CD4-positive, alpha-beta T cell treated with Interleukin-15 for 1 hour (primary cell): ENCODE data around the gene SPINDOC.
A peak's percentile ranks its signal among the peaks of the same experiment; 100 is the strongest.
"Not testable (repeated sequence)": the region's sequence is repeated elsewhere in the genome, so short reads cannot be mapped to it uniquely, and the experiment has no call there.

Source experiments
- DNase-seq: peaks from one replicate; pipeline ENCODE4 v3.0.0-alpha.2; 2020

Gene SPINDOC

DNA sequence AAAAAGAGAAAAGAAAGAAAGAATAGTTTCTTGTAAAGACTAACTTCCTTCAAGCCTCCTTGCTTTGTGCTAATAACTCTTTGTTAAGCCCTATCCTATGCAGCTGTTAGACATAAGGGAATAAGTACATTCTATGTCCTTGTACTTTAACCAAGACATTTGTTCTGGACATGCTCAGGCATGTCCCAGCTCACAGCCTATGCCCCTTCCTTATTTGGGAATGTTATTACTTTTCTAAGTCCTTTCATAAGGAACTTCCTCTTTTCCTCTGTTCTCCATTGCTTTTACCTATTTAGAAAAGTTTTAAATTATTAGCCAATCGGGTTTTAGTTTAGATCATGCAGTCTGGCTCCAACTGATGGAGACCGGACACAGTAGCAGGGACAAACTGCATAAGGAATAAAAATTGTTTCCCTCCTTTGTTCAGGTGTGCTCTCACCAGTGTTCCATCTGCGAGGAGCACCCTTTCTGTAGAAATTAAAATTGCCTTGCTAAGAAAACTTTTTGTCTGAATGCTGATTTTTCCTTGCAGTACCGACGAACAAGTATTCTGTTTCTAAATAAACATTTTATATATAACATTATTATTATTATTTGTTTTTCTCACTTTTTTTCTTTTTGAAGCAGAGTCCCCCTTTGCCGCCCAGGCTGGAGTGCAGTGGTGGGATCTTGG is 21.6 kb upstream of the SPINDOC start:
- no peak for DNase-seq

DNA sequence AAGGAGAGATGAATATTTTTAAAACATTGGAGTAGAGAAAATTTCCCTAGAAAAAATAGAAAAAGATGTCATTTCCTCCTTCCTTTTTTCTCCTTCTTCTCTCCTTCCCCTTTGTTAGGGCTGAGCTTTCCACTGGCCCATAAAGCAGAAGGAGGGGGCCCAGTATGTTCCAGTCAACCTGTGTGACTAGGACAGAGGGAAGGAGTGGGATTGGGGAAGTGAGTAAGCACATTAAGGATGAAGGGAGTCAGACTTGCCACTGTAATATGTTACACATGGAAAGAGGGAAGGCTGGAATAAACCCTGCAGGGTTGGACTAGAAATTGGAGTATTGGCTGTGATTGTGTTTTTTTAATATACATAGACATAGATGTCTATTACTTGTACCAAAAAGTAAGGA is 20.1 kb upstream of the SPINDOC start:
- no peak for DNase-seq

- no peak for DNase-seq
Observed at GRCh38 chr11:63795066-63795465, 18.2 kb upstream of the SPINDOC start.

DNA sequence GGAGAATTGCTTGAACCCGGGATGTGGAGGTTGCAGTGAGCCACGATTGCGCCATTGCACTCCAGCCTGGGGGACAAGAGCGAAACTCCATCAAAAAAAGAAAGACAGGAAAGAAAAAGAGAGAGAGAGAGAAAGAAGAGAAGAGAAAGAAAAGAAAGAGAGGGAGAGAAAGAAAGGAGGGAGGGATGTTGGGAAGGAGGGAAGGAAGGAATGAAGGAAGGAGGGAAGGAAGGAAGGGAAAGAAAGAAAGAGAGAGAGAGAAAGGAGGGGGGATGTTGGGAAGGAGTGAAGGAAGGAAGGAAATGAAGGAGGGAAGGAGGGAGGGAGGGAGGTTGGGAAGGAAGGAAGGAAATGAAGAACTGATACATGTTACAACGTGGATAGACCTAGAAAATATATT is 12.3 kb upstream of the SPINDOC start:
- no peak for DNase-seq

GRCh38 chr11:63802637-63803414 is 10.4 kb upstream of the SPINDOC start:
- no peak for DNase-seq

- DNase-seq = no peak
Observed at GRCh38 chr11:63804259-63804658, 9.0 kb upstream of the SPINDOC start.

DNA sequence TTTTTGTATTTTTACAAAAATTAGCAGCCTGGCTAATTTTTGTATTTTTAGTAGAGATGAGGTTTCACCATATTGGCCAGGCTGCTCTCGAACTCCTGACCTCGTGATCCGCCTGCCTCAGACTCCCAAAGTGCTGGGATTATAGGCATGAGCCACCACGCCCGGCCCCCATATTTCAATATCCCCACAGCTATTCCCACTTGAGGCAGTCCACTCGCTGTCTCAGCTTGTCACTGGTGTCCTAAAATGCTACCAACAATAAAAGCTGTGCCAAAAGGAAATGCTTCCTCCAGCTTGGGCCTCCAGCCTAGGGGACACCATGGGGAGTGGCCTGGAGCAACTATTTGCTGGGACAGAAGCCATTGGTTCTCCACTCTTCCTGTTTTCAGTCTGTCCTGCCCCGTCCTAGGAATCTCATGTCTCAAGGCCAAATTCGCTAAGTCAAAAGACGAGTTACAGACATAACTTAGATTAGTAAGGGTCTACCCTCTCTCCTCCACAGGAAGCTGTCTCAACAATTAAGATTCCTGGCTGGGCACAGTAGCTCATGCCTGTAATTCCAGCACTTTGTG is 7.3 kb upstream of the SPINDOC start:
- no peak for DNase-seq

GRCh38 chr11:63810383-63810782 is 2.9 kb upstream of the SPINDOC start:
- DNase-seq = not testable (repeated sequence)

DNA sequence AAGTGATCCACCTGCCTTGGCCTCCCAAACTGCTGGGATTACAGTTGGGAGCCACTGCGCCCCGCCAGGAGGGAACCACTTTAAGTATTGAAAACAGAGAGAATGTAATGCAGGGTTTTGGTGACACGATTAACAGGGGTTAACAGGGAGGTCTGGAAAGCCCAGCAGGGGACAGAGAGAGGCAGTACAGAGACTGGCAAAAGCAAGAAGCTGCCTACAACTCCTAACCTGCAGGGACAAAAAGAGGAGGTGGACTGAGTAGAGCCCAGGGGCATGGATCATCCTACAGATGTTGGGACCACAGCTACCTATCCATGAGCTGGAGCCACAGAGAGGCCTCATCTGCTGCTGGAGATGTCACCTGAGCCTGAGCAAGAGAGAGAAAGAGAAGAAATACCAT is 1.7 kb upstream of the SPINDOC start:
- DNase-seq = no peak

DNA sequence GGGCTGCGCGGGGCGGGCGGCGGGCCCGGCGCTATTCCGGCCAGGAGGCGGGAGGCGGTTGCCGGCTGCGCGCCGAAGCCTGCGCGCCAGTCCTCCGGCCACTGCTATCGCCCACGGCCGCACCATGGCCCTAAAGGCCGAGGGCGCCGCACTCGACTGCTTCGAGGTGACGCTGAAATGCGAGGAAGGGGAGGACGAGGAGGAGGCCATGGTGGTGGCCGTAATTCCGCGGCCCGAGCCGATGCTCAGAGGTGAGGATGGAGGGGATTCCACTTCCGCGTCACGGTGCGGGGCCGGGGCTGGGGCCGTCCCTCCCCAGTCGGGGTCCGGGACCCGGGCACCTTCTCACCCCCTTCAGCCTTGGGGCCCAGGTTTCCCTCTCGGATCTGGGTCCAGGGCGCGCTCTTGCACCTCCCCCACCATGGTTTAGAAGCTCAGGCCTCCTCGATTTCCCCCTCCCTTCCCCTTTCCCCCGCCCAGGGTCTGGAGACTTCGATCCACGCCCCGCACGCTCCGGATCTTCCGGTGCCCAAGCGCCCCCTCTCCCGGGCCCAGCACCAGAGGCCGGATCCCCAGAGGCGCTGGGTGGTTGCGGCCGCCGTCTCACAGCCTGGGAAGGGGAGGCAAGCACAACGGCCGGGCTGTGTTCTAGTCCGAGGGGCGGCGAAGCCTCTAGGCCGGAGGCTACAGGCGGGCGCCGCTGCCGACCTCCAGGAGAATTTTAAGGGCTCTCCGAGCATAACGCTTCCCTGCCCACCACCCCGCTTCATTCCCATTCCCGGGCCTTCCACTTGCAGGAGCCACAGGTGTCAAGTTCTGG is 517 bp downstream of the SPINDOC start:
- peak; percentile 35 for DNase-seq

DNA sequence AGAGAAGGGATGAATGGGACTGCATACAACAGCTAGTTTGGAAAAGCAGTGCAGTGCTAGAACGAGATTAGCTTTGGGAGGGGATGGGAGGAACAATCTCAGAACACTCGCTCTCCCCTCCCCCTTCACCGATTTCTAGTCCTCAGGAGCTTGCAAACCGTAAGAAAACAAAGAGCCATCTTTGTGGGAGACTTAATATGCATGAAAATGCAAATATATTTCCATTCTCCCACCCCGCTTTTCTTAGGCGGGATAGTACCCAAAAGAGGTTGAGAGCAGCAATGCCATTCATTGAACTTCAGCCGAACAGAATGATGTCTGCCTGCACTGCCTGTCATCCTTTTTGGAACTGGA is 1.1 kb downstream of the SPINDOC start:
- DNase-seq = no peak

- no peak for DNase-seq
Observed at GRCh38 chr11:63816166-63816565, 2.9 kb downstream of the SPINDOC start.

DNA sequence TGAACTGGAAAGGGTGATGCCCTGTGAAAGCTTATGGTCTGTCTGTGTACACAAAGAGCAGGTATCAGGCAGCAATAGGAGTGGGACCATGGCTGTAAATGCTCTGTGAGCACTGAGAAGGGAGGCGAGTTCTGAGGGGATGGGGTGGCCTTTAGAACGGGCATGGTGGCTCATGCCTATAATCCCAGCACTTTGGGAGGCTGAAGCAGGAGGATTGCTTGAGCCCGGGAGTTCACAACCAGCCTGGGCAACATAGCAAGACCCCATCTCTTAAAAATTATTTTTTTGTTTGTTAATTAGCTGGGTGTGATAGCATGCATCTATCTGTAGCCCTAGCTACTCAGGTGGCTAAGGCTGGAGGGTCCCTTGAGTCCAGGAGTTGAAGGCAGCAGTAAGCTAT is 3.5 kb downstream of the SPINDOC start:
- DNase-seq = no peak

DNA sequence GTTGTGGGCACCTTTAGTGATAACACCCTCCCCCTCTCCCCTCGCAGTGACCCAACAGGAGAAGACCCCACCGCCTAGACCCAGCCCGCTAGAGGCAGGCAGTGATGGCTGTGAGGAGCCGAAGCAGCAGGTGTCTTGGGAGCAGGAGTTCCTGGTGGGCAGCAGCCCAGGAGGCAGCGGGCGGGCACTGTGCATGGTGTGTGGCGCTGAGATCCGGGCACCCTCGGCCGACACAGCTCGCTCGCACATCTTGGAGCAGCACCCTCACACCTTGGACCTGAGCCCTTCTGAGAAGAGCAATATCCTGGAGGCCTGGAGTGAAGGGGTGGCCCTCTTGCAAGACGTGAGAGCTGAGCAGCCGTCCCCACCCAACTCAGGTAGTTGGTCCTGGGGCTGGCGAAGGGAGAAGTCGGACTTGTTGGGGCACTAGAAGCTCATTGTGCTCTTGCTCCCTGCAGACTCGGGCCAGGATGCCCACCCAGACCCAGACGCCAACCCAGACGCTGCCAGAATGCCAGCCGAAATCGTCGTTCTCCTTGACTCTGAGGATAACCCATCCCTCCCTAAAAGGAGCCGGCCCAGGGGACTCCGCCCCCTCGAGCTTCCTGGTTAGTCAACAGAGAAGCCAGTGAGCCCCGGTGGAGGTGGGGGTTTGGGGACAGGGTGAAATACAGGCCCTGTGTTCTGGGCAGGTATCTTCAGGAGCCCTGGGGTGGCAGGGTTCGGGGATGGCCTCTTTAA is 4.7 kb downstream of the SPINDOC start:
- no peak for DNase-seq

GRCh38 chr11:63818609-63819008 is 5.4 kb downstream of the SPINDOC start:
- no peak for DNase-seq

DNA sequence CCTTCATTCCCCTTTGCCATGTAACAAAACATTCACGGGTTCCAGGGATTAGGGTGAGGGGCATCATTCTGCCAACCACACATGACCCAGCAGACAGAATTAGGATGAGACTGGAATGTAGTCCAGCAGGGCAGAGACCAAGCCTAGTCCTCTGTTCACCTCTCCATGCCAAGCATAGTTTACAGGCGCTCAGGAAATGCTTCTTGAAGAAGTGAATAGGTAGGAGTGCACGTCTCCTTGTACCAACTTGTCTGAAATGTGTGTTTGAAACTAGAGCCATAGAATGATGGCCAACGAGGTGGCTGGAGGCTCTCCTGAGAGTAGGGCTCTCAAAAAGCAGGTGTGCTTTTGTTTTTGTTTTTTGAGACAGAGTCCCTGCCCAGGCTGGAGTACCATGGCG is 8.2 kb downstream of the SPINDOC start:
- no peak for DNase-seq

DNA sequence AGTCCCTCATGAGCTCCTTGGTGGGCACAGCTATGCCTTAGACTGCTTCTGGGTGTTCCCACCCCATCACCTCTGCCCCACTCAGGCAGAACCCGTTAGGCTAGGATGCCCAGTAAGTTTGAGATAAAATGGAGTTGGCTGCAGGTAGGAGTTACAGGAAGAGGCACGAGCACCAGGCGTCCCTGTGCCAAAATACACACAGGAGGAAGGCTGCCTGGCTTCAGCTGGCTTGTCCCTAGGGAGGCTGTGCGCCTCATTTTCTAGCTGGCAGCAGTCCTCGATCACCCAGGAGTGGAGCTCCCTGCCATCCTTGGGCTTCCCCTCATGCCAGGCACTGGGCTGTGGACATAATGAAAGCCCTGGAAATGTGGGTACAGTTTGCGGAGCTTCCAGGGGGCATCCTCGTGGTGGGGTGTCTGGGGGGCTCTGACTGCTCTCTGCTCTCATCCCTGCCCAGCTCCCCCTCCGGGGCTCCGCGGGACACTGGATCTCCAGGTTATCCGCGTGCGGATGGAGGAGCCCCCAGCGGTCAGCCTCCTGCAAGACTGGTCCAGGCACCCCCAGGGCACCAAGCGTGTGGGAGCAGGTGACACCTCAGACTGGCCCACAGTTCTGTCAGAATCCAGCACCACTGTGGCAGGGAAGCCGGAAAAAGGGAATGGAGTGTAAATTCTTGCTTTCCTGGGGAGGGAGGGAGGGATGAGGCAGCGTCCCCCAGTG is 13.4 kb downstream of the SPINDOC start:
- no peak for DNase-seq

- DNase-seq = no peak
Observed at GRCh38 chr11:63829823-63830489, 16.7 kb downstream of the SPINDOC start.

GRCh38 chr11:63831326-63831725 is 18.1 kb downstream of the SPINDOC start:
- no peak for DNase-seq

DNA sequence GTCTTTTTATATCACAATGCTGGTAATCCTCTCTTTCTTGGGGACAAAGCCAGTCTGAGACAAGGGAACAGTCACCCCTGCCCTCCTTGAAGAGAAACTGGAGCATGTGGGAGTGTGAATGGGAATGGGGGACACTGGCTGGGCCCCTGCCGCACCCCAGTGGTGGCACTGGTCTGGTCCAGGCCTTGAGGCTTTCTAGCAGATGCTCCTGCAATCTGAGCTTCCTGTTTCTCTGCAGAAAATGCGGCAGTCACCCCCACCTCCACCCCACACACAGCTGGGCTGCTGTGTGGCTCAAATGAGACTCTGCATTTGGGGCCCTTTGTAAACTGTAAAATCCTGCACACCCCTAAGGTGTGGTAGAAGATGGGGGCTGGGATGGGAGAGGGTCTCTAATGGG is 19.1 kb downstream of the SPINDOC start:
- no peak for DNase-seq

- no peak for DNase-seq
Observed at GRCh38 chr11:63833048-63833447, 19.8 kb downstream of the SPINDOC start.
